Posterior vena cava (tissue), 2 donors: Measurements from ENCODE around the gene RAD9A. TPM values are rescaled to one million over a fixed set of nuclear protein-coding genes. Genes with fewer than 3 reads are reported as not detected.

ENCODE experiments used
- DNase-seq: peaks from one replicate; pipeline ENCODE4 v3.0.0-alpha.2; 2020; ENCODE audit warnings: low spot score
- intact Hi-C, 2 donors: fragments of 100-400 bp; cut with DNase I; formaldehyde crosslinking; loops; one replicate each; pipeline versions ENCODE4 v1.14.1 to v1.14.2; 2022 to 2023
- total RNA-seq, 2 donors: library from RNA; stranded (reverse); fragmentation: NEBNext Ultra II Directional; extraction: Animal tissue kit (Norgen Biotek cat#: 25700); gene quantifications; one replicate each; pipeline ENCODE4 v1.2.1, GENCODE V29; 2021
- donor health status: DM: yes; HTN: yes; CAD: no.
- donor health status: DM: yes; HTN: yes; CAD: no.

The RAD9A gene
- total RNA-seq, 2 donors from 2014 or later: 10.3 to 11.4 TPM

DNA sequence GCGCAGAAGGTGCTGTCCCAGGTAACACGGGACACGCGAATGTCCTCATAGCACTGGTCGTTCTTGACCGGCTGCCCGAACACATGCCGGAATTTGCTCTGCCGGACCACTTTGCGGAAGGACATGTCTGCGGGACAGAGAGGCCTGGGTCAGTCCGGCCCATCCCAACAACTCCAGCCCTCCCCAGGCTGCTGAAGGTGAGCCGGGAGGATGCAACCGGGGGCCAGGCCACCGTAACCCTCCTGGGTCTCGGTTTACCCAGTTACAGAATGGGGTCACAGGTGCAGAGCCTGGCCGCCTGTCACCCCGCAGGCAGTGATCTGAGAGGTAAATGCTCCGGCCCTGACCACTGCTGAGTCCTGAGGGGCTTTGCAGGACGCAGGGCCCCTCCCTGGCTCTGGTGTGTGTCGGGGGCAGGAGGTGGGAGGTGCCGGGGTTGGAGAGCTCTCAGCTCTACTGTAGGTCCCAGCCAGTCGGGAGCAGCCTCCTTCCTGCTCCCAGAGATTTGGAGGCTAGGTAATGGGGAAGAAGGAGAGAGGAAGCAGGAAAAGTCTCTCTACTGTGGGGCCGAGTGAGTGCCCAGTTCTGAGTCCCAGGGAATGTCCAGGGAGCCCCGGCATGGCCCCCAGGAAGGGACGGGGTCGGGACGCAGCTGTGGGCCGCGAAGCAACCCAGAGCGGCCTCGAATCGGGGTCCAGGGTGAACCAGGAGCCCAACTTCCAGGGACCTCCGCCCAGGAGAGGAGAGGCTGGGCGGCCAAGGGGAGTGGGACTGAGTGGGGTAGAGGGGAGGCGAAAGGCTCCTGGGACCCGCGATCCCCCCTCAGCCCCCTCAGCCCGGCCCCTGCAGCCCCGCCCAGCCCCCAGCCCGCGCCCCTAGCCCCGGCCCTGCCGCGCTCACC lies 51.0 kb downstream of the RAD9A start:
- intact Hi-C loops: no loop called here
- no peak for DNase-seq

- no peak for DNase-seq
- intact Hi-C loops: no loop called here
Observed at GRCh38 chr11:67445515-67445914, 53.7 kb downstream of the RAD9A start.

Other genes with a start within 250 kb of the RAD9A start
- 10 to 100 TPM; 50.4 to 58.2 TPM for gene GRK2, start 125.5 kb upstream of the RAD9A start, total RNA-seq
- 10 to 100 TPM; 40.7 to 42.8 TPM for gene ANKRD13D, start 102.7 kb upstream of the RAD9A start, total RNA-seq
- gene SSH3, start 88.5 kb upstream of the RAD9A start, total RNA-seq: 10 to 100 TPM; 23.5 to 26.2 TPM
- 10 to 100 TPM; 56.1 to 60.9 TPM for gene POLD4, start 38.4 kb upstream of the RAD9A start, total RNA-seq
- gene CLCF1, start 18.4 kb upstream of the RAD9A start, total RNA-seq: 10 to 100 TPM; 10.0 to 15.2 TPM
- gene PPP1CA, start 9.9 kb downstream of the RAD9A start, total RNA-seq: 10 to 100 TPM; 62.1 to 70.6 TPM
- 1 to 10 TPM; 2.9 to 3.4 TPM for gene TBC1D10C, start 12.1 kb downstream of the RAD9A start, total RNA-seq
- 1 to 10 TPM; 1.4 to 1.6 TPM for gene CARNS1, start 23.7 kb downstream of the RAD9A start, total RNA-seq
- gene RPS6KB2, start 36.5 kb downstream of the RAD9A start, total RNA-seq: 10 to 100 TPM; 28.9 TPM
- gene PTPRCAP, start 45.7 kb downstream of the RAD9A start, total RNA-seq: 1 to 10 TPM; 2.5 TPM
- gene CORO1B, start 51.5 kb downstream of the RAD9A start, total RNA-seq: 10 to 100 TPM; 62.6 to 79.7 TPM
- not detected for gene GPR152, start 60.7 kb downstream of the RAD9A start, total RNA-seq
- 1 to 10 TPM; 1.2 to 2.2 TPM for gene CABP4, start 63.4 kb downstream of the RAD9A start, total RNA-seq
- gene TMEM134, start 77.3 kb downstream of the RAD9A start, total RNA-seq: 10 to 100 TPM; 31.0 to 35.9 TPM
- 10 to 100 TPM; 44.4 to 50.5 TPM for gene AIP, start 91.0 kb downstream of the RAD9A start, total RNA-seq
- 10 to 100 TPM; 31.5 to 42.7 TPM for gene PITPNM1, start 113.4 kb downstream of the RAD9A start, total RNA-seq
- 10 to 100 TPM; 39.7 to 40.0 TPM for gene CDK2AP2, start 116.2 kb downstream of the RAD9A start, total RNA-seq
- gene CABP2, start 131.5 kb downstream of the RAD9A start, total RNA-seq: not detected
- 100 to 1,000 TPM; 338 to 370 TPM for gene GSTP1, start 191.8 kb downstream of the RAD9A start, total RNA-seq
- 100 to 1,000 TPM; 112 to 116 TPM for gene NDUFV1, start 214.9 kb downstream of the RAD9A start, total RNA-seq
- gene NUDT8, start 238.0 kb downstream of the RAD9A start, total RNA-seq: 1 to 10 TPM; 4.6 to 5.7 TPM
- not detected for gene TBX10, start 247.8 kb downstream of the RAD9A start, total RNA-seq